Measurements from ENCODE around the gene MOK. TPM values are rescaled to one million over a fixed set of nuclear protein-coding genes. Genes with fewer than 3 reads are reported as not detected.
A peak's percentile ranks its signal among the peaks of the same experiment; 100 is the strongest.

Gene MOK
- total RNA-seq, 2 donors from 2014 or later, result 60.3 to 102 TPM

- Histone ChIP-seq H3K9me3 (ENCODE audit: control insufficient read depth, low read length) (no peaks in the 10 kb centered on the region), H3K27ac (ENCODE audit: low read depth, low read length) (peak overlapping the region; percentile 12), H3K4me1 (ENCODE audit: control insufficient read depth, insufficient read depth, low read length) (peaks cover 9% of the 10 kb centered on the region), H3K27me3 (ENCODE audit: control insufficient read depth, insufficient read depth, low read length, poor library complexity, severe bottlenecking) (no peaks in the 10 kb centered on the region), H3K9ac (ENCODE audit: extremely low read depth, low read length, poor library complexity, severe bottlenecking) (peak overlapping the region; percentile 86), H3K4me3 (ENCODE audit: low read length) (peak overlapping the region; percentile 87), H3K36me3 (ENCODE audit: control insufficient read depth, insufficient read depth, low read length) (peaks cover 16% of the 10 kb centered on the region)
- H3K27me3 Mint-ChIP-seq (ENCODE audit: insufficient read depth), result peaks cover 3% of the 10 kb centered on the region
- WGBS, 2 experiments (ENCODE audit: insufficient coverage in 1 of 2, insufficient read length in 1 of 2), result 9 to 10% methylated on average over 29 to 30 of the region's 30 CpGs
- peaks cover 7% of the 10 kb centered on the region for H3K36me3 Mint-ChIP-seq (ENCODE audit: low read depth)
- peaks cover 20% of the 10 kb centered on the region for H3K4me1 Mint-ChIP-seq
- H3K27ac Mint-ChIP-seq, result peak overlapping the region; percentile 94
- TF ChIP-seq CTCF (conservative IDR thresholded peaks at IDR 0.05), result no peak
- DNase-seq, result peak; percentile 72
- H3K4me3 Mint-ChIP-seq, result peak overlapping the region; percentile 81
- H3K9me3 Mint-ChIP-seq, result no peaks in the 10 kb centered on the region
Measured at GRCh38 chr14:102320033-102320660, 15.2 kb upstream of the MOK start.

- Mint-ChIP-seq H3K4me3 (peak within 1 kb of the TSS; percentile 81), H3K36me3 (ENCODE audit: low read depth) (peaks cover 7% of the 10 kb centered on the region), H3K27ac (peak within 1 kb of the TSS; percentile 99), H3K4me1 (peaks cover 20% of the 10 kb centered on the region), H3K9me3 (no peaks in the 10 kb centered on the region), H3K27me3 (ENCODE audit: insufficient read depth) (peaks cover 10% of the 10 kb centered on the region)
- TF ChIP-seq CTCF (conservative IDR thresholded peaks at IDR 0.05), result no peak
- no peaks in the 10 kb centered on the region for H3K9me3 ChIP-seq (ENCODE audit: control insufficient read depth, low read length)
- H3K27me3 ChIP-seq (ENCODE audit: control insufficient read depth, insufficient read depth, low read length, poor library complexity, severe bottlenecking), result no peaks in the 10 kb centered on the region
- H3K27ac ChIP-seq (ENCODE audit: low read depth, low read length), result peak within 1 kb of the TSS; percentile 30
- DNase-seq, result peak; percentile 97
- H3K4me1 ChIP-seq (ENCODE audit: control insufficient read depth, insufficient read depth, low read length), result peaks cover 9% of the 10 kb centered on the region
- H3K36me3 ChIP-seq (ENCODE audit: control insufficient read depth, insufficient read depth, low read length), result peaks cover 16% of the 10 kb centered on the region
- peak within 1 kb of the TSS; percentile 87 for H3K4me3 ChIP-seq (ENCODE audit: low read length)
- peak within 1 kb of the TSS; percentile 86 for H3K9ac ChIP-seq (ENCODE audit: extremely low read depth, low read length, poor library complexity, severe bottlenecking)
- 0 to 1% methylated on average over 21 to 71 of the region's 71 CpGs for WGBS, 2 experiments (ENCODE audit: insufficient coverage in 1 of 2, insufficient read length in 1 of 2)
Measured at GRCh38 chr14:102319351-102320032, 14.5 kb upstream of the MOK start, which contains the start of gene ZNF839. Gene ZNF839 (plus strand): TSS chr14:102319746. CDS start chr14:102319766, 20 bp downstream.

- WGBS, 2 experiments (ENCODE audit: insufficient coverage in 1 of 2, insufficient read length in 1 of 2), result 91 to 95% methylated on average over 3 to 11 of the region's 15 CpGs
- DNase-seq, result no peak
- H3K27me3 Mint-ChIP-seq (ENCODE audit: insufficient read depth), result peaks cover 12% of the 10 kb centered on the region
- H3K27ac ChIP-seq (ENCODE audit: low read depth, low read length), result no peak overlapping the region
- TF ChIP-seq CTCF (conservative IDR thresholded peaks at IDR 0.05), result no peak
- peak overlapping the region; percentile 81 for H3K4me3 Mint-ChIP-seq
- peak overlapping the region; percentile 86 for H3K9ac ChIP-seq (ENCODE audit: extremely low read depth, low read length, poor library complexity, severe bottlenecking)
- no peaks in the 10 kb centered on the region for H3K9me3 ChIP-seq (ENCODE audit: control insufficient read depth, low read length)
- peaks cover 9% of the 10 kb centered on the region for H3K4me1 ChIP-seq (ENCODE audit: control insufficient read depth, insufficient read depth, low read length)
- H3K4me3 ChIP-seq (ENCODE audit: low read length), result peak overlapping the region; percentile 87
- no peaks in the 10 kb centered on the region for H3K9me3 Mint-ChIP-seq
- H3K36me3 Mint-ChIP-seq (ENCODE audit: low read depth), result peaks cover 7% of the 10 kb centered on the region
- peaks cover 23% of the 10 kb centered on the region for H3K4me1 Mint-ChIP-seq
- H3K27me3 ChIP-seq (ENCODE audit: control insufficient read depth, insufficient read depth, low read length, poor library complexity, severe bottlenecking), result no peaks in the 10 kb centered on the region
- peak overlapping the region; percentile 99 for H3K27ac Mint-ChIP-seq
- peaks cover 16% of the 10 kb centered on the region for H3K36me3 ChIP-seq (ENCODE audit: control insufficient read depth, insufficient read depth, low read length)
Measured at GRCh38 chr14:102318781-102319276, 13.9 kb upstream of the MOK start.

Data from endodermal cell (in vitro differentiated cells).